ENCODE data around the gene KIF16B.

DNA sequence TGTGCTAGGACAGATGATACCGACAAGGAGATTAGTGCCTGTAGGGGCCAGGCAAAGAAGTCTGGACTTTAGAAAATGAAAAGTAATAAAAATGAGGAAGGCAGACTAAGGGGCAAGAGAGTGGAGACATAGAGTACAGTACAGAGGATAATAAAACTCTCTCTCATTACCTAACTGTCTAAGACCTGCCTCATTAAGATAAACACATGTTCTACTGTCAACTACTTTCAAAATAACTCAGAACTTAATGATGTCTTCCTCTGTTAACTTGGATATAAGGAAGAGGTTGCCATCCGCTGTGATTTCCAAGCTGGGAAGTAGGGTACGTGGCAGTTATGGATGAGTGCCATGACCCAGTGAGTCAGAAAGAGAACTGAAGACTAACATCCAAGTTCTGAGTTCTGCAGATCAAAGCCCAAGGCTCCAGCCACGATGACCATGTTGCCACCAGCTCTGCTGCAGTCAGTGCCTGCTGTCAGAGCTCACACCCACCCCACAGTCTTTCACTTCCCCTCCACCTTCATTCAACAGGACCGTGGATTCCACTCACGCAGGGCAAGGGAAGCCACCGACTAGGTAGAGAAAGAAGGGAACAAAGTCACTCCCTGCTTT is 81.8 kb downstream of the KIF16B start:
- TF ChIP-seq, protein P1, sequence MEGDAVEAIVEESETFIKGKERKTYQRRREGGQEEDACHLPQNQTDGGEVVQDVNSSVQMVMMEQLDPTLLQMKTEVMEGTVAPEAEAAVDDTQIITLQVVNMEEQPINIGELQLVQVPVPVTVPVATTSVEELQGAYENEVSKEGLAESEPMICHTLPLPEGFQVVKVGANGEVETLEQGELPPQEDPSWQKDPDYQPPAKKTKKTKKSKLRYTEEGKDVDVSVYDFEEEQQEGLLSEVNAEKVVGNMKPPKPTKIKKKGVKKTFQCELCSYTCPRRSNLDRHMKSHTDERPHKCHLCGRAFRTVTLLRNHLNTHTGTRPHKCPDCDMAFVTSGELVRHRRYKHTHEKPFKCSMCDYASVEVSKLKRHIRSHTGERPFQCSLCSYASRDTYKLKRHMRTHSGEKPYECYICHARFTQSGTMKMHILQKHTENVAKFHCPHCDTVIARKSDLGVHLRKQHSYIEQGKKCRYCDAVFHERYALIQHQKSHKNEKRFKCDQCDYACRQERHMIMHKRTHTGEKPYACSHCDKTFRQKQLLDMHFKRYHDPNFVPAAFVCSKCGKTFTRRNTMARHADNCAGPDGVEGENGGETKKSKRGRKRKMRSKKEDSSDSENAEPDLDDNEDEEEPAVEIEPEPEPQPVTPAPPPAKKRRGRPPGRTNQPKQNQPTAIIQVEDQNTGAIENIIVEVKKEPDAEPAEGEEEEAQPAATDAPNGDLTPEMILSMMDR (IDR thresholded peaks at IDR 0.05; ENCODE audit: insufficient read depth, low read depth, low read length) = no peak
- no peak for TF ChIP-seq EZH2 (IDR thresholded peaks at IDR 0.05; ENCODE audit: insufficient read depth, low read length)

Data from astrocyte (in vitro differentiated cells and primary cell).